ENCODE measurements around the gene NUP214. TPM values are rescaled to one million over a fixed set of nuclear protein-coding genes. Genes with fewer than 3 reads are reported as not detected.

NUP214 gene
- total RNA-seq, 4 donors from 2014 or later = 17.4 to 45.4 (median 31.1) TPM

- Histone ChIP-seq H3K4me1 (peaks cover 6 to 76% (median 23%) of the 10 kb centered on the region in 3 donors), H3K27me3 (peaks cover 0 to 66% (median 0%) of the 10 kb centered on the region in 4 donors), H3K4me3 (peak within 1 kb of the TSS; percentile 55 to 73 (median 64)), H3K27ac (peak within 1 kb of the TSS; percentile 66 to 78 (median 71)), H3K9me3 (no peaks in the 10 kb centered on the region), H3K36me3 (no peaks in the 10 kb centered on the region)
- TF ChIP-seq CTCF (IDR thresholded peaks at IDR 0.05) = peak in 1 of 6 experiments; percentile 23
- no peak for TF ChIP-seq POLR2A (IDR thresholded peaks at IDR 0.05)
- intact Hi-C loops (cut with DNase I) = no loop called here
- WGBS, 2 donors = 0% methylated on average over 1 of the region's 99 CpGs; no CpG with 5 or more reads in 1 of the 2 donors
- no peak for DNase-seq
Observed at GRCh38 chr9:131096269-131097125, 28.9 kb upstream of the NUP214 start, which contains the start of gene AIF1L. Gene AIF1L (plus strand): TSS chr9:131096531. CDS start chr9:131096630, 99 bp downstream.

GRCh38 chr9:131097126-131097947 is 28.0 kb upstream of the NUP214 start:
- intact Hi-C loops (cut with DNase I) = no loop called here
- H3K9me3 ChIP-seq = no peaks in the 10 kb centered on the region
- no peak for DNase-seq
- WGBS, 2 donors = 20 to 53% methylated on average over 5 to 15 of the region's 19 CpGs
- peak overlapping the region; percentile 66 to 78 (median 71) for H3K27ac ChIP-seq
- H3K4me1 ChIP-seq = peaks cover 6 to 76% (median 21%) of the 10 kb centered on the region in 3 donors
- peak overlapping the region; percentile 55 to 73 (median 64) for H3K4me3 ChIP-seq
- H3K27me3 ChIP-seq = peaks cover 0 to 60% (median 0%) of the 10 kb centered on the region in 4 donors
- TF ChIP-seq CTCF (IDR thresholded peaks at IDR 0.05) (no peak), POLR2A (IDR thresholded peaks at IDR 0.05) (no peak)
- no peaks in the 10 kb centered on the region for H3K36me3 ChIP-seq

GRCh38 chr9:131097948-131098278 is 27.5 kb upstream of the NUP214 start:
- no peak for DNase-seq

GRCh38 chr9:131098391-131099101 is 26.8 kb upstream of the NUP214 start:
- peak overlapping the region in 3 of 4 donors; percentile 58 to 73 (median 71) for H3K4me3 ChIP-seq
- intact Hi-C loops (cut with DNase I) = no loop called here
- WGBS, 2 donors = 58 to 83% methylated on average over 3 to 4 of the region's 13 CpGs
- H3K9me3 ChIP-seq = no peaks in the 10 kb centered on the region
- H3K27me3 ChIP-seq = peaks cover 0 to 48% (median 0%) of the 10 kb centered on the region in 4 donors
- H3K27ac ChIP-seq = peak overlapping the region in 1 of 4 donors; percentile 78
- no peak for DNase-seq
- no peak for TF ChIP-seq CTCF (IDR thresholded peaks at IDR 0.05)
- TF ChIP-seq POLR2A (IDR thresholded peaks at IDR 0.05) = no peak
- H3K4me1 ChIP-seq = peaks cover 6 to 72% (median 19%) of the 10 kb centered on the region in 3 donors
- no peaks in the 10 kb centered on the region for H3K36me3 ChIP-seq

More at GRCh38 chr9:131097948-131098278, 27.5 kb upstream of the NUP214 start:
- intact Hi-C loops (cut with DNase I) = no loop called here
- Histone ChIP-seq H3K4me3 (peak overlapping the region in 3 of 4 donors; percentile 58 to 73 (median 71)), H3K27me3 (peaks cover 0 to 55% (median 0%) of the 10 kb centered on the region in 4 donors), H3K4me1 (peaks cover 6 to 76% (median 19%) of the 10 kb centered on the region in 3 donors), H3K9me3 (no peaks in the 10 kb centered on the region), H3K36me3 (no peaks in the 10 kb centered on the region), H3K27ac (peak overlapping the region in 1 of 4 donors; percentile 78)
- 80 to 87% methylated on average over 2 to 4 of the region's 8 CpGs for WGBS, 2 donors
- TF ChIP-seq POLR2A (IDR thresholded peaks at IDR 0.05) (no peak), CTCF (IDR thresholded peaks at IDR 0.05) (no peak)
